Ishikawa (cell line): ENCODE measurements around the gene KRTAP5-10.

ENCODE experiments used
- CEBPB ChIP-seq: IDR thresholded peaks from 2 replicates; pipeline ENCODE4 v1.6.1; 2012
- EGR1 ChIP-seq: IDR thresholded peaks from 2 replicates; pipeline ENCODE4 v1.6.1; 2012
- EP300 ChIP-seq: IDR thresholded peaks from 2 replicates; pipeline ENCODE4 v1.6.1; 2012; ENCODE audit warnings: borderline replicate concordance
- MAX ChIP-seq: IDR thresholded peaks from 2 replicates; pipeline ENCODE4 v1.6.1; 2012
- RAD21 ChIP-seq: IDR thresholded peaks from 2 replicates; pipeline ENCODE4 v1.6.1; 2012; ENCODE audit warnings: low read depth
- REST ChIP-seq: IDR thresholded peaks from 2 replicates; pipeline ENCODE4 v1.6.1; 2012; ENCODE audit warnings: low read depth, mild to moderate bottlenecking
- TAF1 ChIP-seq: IDR thresholded peaks from 2 replicates; pipeline ENCODE4 v1.6.1; 2012; ENCODE audit warnings: low read depth, mild to moderate bottlenecking
- TCF12 ChIP-seq: IDR thresholded peaks from 2 replicates; pipeline ENCODE4 v1.6.1; 2012; ENCODE audit warnings: low read depth
- YY1 ChIP-seq: IDR thresholded peaks from 2 replicates; pipeline ENCODE4 v1.6.1; 2012; ENCODE audit warnings: low read depth

GRCh38 chr11:71568704-71569349 is 3.5 kb downstream of the KRTAP5-10 start:
- TF ChIP-seq REST (no peak), RAD21 (no peak), TCF12 (no peak), YY1 (no peak), CEBPB (no peak), EGR1 (no peak), TAF1 (no peak), EP300 (no peak), MAX (no peak)
